ENCODE results near the gene AVEN.

- TF ChIP-seq CTCF (conservative IDR thresholded peaks at IDR 0.05; ENCODE audit: low read length) (no peak), EZH2phosphoT487 (IDR thresholded peaks at IDR 0.05; ENCODE audit: borderline replicate concordance) (no peak)
Measured at GRCh38 chr15:34009656-34010055, 29.3 kb downstream of the AVEN start.
